T-helper 2 cell treated with Interferon-gamma antibody and Interleukin-4, amounts not matched to agents 100 ng/mL and 5 ng/mL, for 36 hours (primary cell): ENCODE results near the gene GRPR. TPM values are rescaled to one million over a fixed set of nuclear protein-coding genes. Genes with fewer than 3 reads are reported as not detected.

Source experiments
- intact Hi-C: fragments of 100-400 bp; cut with micrococcal nuclease; formaldehyde crosslinking; loops from one replicate; pipeline ENCODE4 v1.15.1; 2023
- total RNA-seq: library from RNA; stranded (reverse); gene quantifications from 2 replicates; pipeline ENCODE4 v1.2.3, GENCODE V29; 2022

The GRPR gene
- not detected in 2 replicates for total RNA-seq

GRCh38 chrX:16123222-16123786 is at the start of gene GRPR:
GRPR (plus strand) TSS chrX:16123565; CDS start chrX:16123954, 389 bp downstream.
- intact Hi-C loops: loop anchor here (5.0 kb wide), 2 partner anchors 549 to 574 kb away; no protein-coding TSS in a partner anchor

GRCh38 chrX:16075087-16075486 is 48.3 kb upstream of the GRPR start:
- intact Hi-C loops: no loop called here

- intact Hi-C loops: no loop called here
These were observed 46.5 kb upstream of the GRPR start for GRCh38 chrX:16076834-16077233.

- intact Hi-C loops: no loop called here
These were observed 45.6 kb upstream of the GRPR start for GRCh38 chrX:16077811-16078210.

GRCh38 chrX:16081357-16081756 is 42.0 kb upstream of the GRPR start:
- intact Hi-C loops: no loop called here

- intact Hi-C loops: no loop called here
These were observed 40.8 kb upstream of the GRPR start for GRCh38 chrX:16082470-16083085.

DNA sequence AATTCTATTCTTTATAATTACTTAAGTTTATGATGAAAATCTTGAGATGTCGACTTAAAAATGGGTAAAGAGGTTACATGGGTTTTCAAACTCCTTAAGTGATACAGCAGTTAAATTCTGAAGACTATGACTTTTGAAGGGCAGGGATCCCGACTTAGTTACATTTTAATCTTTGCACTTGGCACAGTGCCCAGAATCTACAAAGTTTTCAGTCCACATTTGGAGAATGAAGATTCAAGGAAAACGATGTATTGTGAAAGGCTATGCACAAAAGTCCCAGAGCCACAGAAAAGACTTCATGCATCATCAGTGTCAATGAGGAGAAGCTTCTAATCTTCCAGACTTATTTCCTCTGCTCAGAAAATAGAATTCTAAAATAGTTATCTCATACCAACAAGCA is 36.3 kb upstream of the GRPR start:
- intact Hi-C loops: no loop called here

- intact Hi-C loops: no loop called here
These were observed 34.3 kb upstream of the GRPR start for GRCh38 chrX:16089086-16089485.

- intact Hi-C loops: no loop called here
These were observed 27.2 kb upstream of the GRPR start for GRCh38 chrX:16096141-16096540.

DNA sequence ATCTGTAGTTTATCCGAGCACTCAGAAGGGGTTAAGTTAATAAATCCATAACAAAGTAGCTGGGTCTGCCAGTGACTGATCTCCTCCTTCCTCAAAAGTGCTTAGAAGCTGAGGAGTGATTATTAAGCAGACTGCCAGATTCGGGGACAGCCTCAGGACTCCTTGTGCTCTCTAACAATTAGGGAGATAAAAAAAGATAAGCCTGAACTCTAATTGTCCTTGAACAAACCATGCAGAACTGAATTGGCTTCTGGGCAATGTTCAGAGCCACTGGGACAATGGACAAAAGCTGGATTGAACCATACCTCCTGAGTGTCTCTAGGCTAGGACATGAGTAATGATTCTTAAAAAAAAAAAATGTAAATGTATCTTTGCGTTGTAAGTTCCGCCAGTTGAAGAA is 22.7 kb upstream of the GRPR start:
- intact Hi-C loops: no loop called here

- intact Hi-C loops: no loop called here
These were observed 21.8 kb upstream of the GRPR start for GRCh38 chrX:16101581-16101980.

DNA sequence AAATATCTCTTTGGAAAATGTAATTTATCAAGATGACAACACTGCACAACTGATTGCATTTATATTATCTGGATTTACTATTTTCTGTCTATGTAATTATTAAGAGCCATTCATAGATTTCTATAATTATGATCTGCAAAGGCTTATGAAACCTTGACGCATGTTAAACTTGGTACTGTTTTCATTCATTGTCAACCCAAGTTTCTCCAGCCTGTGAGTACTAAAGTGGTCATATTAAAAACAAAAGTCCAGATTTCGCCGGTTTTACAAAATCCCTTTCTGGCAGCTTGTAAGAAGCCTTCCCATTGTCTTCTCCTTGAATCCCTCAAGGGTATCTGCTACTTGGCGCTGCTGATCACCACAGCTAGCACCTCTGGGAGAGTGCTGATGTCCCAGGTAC is 19.7 kb upstream of the GRPR start:
- intact Hi-C loops: no loop called here

DNA sequence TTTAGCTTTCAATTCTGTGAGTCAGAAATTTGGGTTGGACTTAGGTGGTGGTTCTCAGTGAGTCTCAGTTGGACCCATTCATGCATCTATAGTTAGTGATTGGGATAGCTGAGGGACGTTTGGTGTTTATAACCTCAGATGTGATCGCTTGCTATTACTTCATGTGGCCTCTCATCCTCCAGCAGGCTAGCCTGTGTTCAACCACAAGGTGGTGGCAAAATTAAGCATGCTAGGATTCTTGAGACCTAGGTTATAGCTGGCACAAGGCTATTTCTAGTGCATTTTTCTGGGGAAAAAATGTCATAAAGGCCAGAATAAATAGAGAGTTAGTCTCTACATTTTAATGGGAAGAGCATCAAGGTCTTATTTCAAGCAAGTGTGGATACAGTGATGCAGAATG is 10.9 kb upstream of the GRPR start:
- intact Hi-C loops: no loop called here

DNA sequence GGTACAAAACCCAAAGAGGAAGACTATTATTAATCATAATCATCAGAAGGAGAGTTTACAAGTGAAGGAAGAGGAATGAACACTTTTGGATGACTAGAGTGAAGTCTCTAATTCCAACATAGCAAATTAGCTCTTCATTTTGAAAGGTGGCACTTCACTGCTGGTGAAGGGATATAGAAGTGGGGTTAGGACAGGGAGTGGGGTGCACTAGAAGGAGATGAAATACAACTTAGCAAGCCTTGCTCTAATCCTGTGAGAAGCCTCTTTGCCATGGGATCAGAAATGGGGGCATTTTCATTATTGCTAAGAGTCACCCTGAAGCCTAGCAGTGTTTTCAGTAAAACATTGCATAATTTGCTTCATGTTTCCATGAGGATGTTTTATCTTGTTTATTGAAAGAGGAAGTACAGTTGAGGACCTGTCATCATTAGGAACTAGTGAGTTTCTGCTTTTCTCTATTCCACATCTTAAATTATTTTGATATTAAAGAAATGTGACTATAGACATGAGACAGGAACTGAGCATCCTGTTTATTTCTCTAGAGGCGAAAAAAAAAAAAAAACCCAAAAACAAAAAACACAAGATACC is 9.3 kb upstream of the GRPR start:
- intact Hi-C loops: no loop called here

- intact Hi-C loops: no loop called here
These were observed 8.8 kb upstream of the GRPR start for GRCh38 chrX:16114611-16115010.

- intact Hi-C loops: loop anchor here (5.0 kb wide), 2 partner anchors 553 to 578 kb away; no protein-coding TSS in a partner anchor
These were observed 3.8 kb upstream of the GRPR start for GRCh38 chrX:16119353-16120220.

- intact Hi-C loops: loop anchor here (5.0 kb wide), 2 partner anchors 552 to 577 kb away; no protein-coding TSS in a partner anchor
These were observed 2.9 kb upstream of the GRPR start for GRCh38 chrX:16120431-16120830.

DNA sequence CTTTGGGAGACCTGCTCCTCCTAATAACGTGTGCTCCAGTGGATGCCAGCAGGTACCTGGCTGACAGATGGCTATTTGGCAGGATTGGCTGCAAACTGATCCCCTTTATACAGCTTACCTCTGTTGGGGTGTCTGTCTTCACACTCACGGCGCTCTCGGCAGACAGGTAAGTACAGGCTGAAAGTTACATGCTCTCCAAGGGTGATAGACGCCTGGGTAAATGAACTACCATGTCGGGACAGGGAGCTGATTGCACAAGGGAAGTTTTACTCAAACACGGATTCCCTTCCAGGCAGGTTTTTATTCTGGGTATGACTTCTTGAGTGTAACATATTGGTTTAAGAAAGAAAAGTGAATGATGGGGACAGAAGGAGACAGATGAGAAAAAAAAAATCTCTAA is 836 bp downstream of the GRPR start:
- intact Hi-C loops: loop anchor here (5.0 kb wide), 2 partner anchors 548 to 573 kb away; no protein-coding TSS in a partner anchor

GRCh38 chrX:16125520-16126149 is 2.3 kb downstream of the GRPR start:
- intact Hi-C loops: no loop called here

- intact Hi-C loops: no loop called here
These were observed 7.3 kb downstream of the GRPR start for GRCh38 chrX:16130707-16131106.

DNA sequence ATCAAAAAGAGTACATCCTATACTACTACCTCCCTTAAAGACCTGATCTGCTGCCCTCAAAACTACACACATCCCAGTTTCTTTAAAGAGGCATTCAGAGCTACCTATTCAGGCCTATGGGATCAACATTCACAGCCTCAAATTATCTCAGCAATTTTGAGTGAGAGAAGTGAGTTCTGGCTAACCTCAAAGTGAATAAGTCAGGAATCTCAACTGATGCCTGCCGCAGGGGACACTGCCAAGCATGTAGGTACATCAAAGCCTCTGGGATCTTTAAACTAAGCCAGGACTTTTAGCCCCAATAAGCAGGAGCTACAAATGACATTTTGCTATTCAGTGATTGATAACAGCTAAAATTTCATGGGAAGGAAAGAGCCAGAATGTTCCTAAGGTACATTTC is 11.6 kb downstream of the GRPR start:
- intact Hi-C loops: no loop called here
